GM10266 (cell line): ENCODE measurements around the gene STAC2.

ENCODE experiments used
- DNase-seq: peaks from one replicate; pipeline ENCODE4 v3.0.0; 2012; ENCODE audit errors: extremely low spot score
- CTCF ChIP-seq: IDR thresholded peaks from 2 replicates; pipeline ENCODE4 v1.5.1; 2012; ENCODE audit warnings: mild to moderate bottlenecking, low read depth; ENCODE audit not compliant: control insufficient read depth, insufficient read depth; ENCODE audit errors: missing control alignments

The STAC2 gene

GRCh38 chr17:39223907-39224777, 1.6 kb downstream of the STAC2 start:
- DNase-seq: no peak
- TF ChIP-seq CTCF: no peak

- DNase-seq: no peak
- no peak for TF ChIP-seq CTCF
Measured at GRCh38 chr17:39222866-39223834, 2.6 kb downstream of the STAC2 start.

GRCh38 chr17:39222151-39222550, 3.6 kb downstream of the STAC2 start:
- TF ChIP-seq CTCF: no peak
- DNase-seq: no peak

GRCh38 chr17:39221572-39221971, 4.2 kb downstream of the STAC2 start:
- no peak for TF ChIP-seq CTCF
- DNase-seq: no peak

- DNase-seq: no peak
- no peak for TF ChIP-seq CTCF
Measured at GRCh38 chr17:39219647-39220154, 6.0 kb downstream of the STAC2 start.

- DNase-seq: no peak
- no peak for TF ChIP-seq CTCF
Measured at GRCh38 chr17:39218906-39219305, 6.8 kb downstream of the STAC2 start.
